Stimulated activated CD4-positive, alpha-beta T cell treated with anti-CD3 and anti-CD28 coated beads, Interleukin-1b, Interleukin-23, amount 100 ng/mL, for 24 hours (primary cell): ENCODE results near the gene ATXN2.
"Not testable (repeated sequence)": the region's sequence is repeated elsewhere in the genome, so short reads cannot be mapped to it uniquely, and the experiment has no call there.

Experiments used
- DNase-seq, 4 experiments: peaks; one replicate each; pipeline ENCODE4 v3.0.0-alpha.2; 2020; ENCODE audit warnings: low read depth in 4 of 4, low spot score in 1 of 4

Gene ATXN2

GRCh38 chr12:111598637-111599452 is at the start of gene ATXN2:
Gene ATXN2, minus strand, starts transcription at chr12:111599315. Its CDS starts 281 bp downstream, at chr12:111599034.
- peak; percentile 8 to 59 (median 34) for DNase-seq

- no peak for DNase-seq
These were observed 46.3 kb upstream of the ATXN2 start for GRCh38 chr12:111645433-111645832.

- no peak for DNase-seq
These were observed 44.3 kb upstream of the ATXN2 start for GRCh38 chr12:111643427-111643826.

GRCh38 chr12:111642681-111643426 is 43.7 kb upstream of the ATXN2 start:
- no peak for DNase-seq

GRCh38 chr12:111640506-111640905 is 41.4 kb upstream of the ATXN2 start:
- DNase-seq: no peak

- no peak for DNase-seq
These were observed 39.4 kb upstream of the ATXN2 start for GRCh38 chr12:111638556-111638955.

GRCh38 chr12:111636209-111636945 is 37.3 kb upstream of the ATXN2 start:
- DNase-seq: no peak

- DNase-seq: no peak
These were observed 36.4 kb upstream of the ATXN2 start for GRCh38 chr12:111635524-111635923.

- no peak for DNase-seq
These were observed 29.6 kb upstream of the ATXN2 start for GRCh38 chr12:111628505-111629260.

GRCh38 chr12:111626230-111626629 is 27.1 kb upstream of the ATXN2 start:
- no peak for DNase-seq

- DNase-seq: no peak
These were observed 25.4 kb upstream of the ATXN2 start for GRCh38 chr12:111624540-111624939.

GRCh38 chr12:111617841-111618240 is 18.7 kb upstream of the ATXN2 start:
- DNase-seq: not testable (repeated sequence)

- no peak for DNase-seq
These were observed 17.1 kb upstream of the ATXN2 start for GRCh38 chr12:111616177-111616623.

- no peak for DNase-seq
These were observed 8.1 kb upstream of the ATXN2 start for GRCh38 chr12:111607239-111607638.

GRCh38 chr12:111606767-111607230 is 7.7 kb upstream of the ATXN2 start:
- DNase-seq: no peak

- no peak for DNase-seq
These were observed 7.0 kb upstream of the ATXN2 start for GRCh38 chr12:111605911-111606766.

- not testable (repeated sequence) for DNase-seq
These were observed 3.7 kb upstream of the ATXN2 start for GRCh38 chr12:111602857-111603256.

- DNase-seq: no peak
These were observed 3.2 kb upstream of the ATXN2 start for GRCh38 chr12:111602348-111602747.

- not testable (repeated sequence) for DNase-seq
These were observed 1.9 kb upstream of the ATXN2 start for GRCh38 chr12:111600986-111601385.

GRCh38 chr12:111600205-111600642 is 1.1 kb upstream of the ATXN2 start:
- no peak for DNase-seq
